Retinal pigment epithelial cell (primary cell): ENCODE results near the gene TSPAN17.

ENCODE experiments used
- DNase-seq: peaks from one replicate; pipeline ENCODE4 v3.0.0-alpha.2; 2010; ENCODE audit warnings: low read depth
- H3K4me3 ChIP-seq: 2 replicates; pipeline ENCODE4 v1.5.1; 2011; ENCODE audit warnings: mild to moderate bottlenecking, low read length, control low read depth, moderate library complexity
- TF ChIP-seq, protein P1 (sequence below): conservative IDR thresholded peaks from 2 replicates; pipeline ENCODE4 v1.5.1; 2011; ENCODE audit warnings: low read depth, low read length, control low read depth, inconsistent platforms

Gene TSPAN17

DNA sequence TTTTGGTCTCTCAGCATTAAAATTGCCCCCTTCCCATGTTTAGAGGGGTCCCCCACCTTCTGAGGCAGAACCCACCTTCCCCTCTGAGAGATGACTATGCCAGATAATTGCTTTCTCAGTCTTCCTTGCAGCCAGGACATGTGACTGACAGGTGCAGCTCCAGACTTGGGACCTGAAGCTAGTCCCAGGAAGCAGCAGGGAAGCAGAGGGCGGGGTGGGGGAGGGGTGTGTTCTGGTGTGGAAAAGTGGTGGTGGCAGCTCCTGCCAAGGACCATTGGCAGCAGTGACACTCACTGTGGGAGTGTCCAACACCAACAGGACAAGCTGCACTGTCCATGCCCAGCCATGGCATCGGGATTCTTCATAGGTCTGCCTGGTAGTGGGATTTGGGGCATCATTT, 14.5 kb upstream of the TSPAN17 start:
- TF ChIP-seq, protein P1, sequence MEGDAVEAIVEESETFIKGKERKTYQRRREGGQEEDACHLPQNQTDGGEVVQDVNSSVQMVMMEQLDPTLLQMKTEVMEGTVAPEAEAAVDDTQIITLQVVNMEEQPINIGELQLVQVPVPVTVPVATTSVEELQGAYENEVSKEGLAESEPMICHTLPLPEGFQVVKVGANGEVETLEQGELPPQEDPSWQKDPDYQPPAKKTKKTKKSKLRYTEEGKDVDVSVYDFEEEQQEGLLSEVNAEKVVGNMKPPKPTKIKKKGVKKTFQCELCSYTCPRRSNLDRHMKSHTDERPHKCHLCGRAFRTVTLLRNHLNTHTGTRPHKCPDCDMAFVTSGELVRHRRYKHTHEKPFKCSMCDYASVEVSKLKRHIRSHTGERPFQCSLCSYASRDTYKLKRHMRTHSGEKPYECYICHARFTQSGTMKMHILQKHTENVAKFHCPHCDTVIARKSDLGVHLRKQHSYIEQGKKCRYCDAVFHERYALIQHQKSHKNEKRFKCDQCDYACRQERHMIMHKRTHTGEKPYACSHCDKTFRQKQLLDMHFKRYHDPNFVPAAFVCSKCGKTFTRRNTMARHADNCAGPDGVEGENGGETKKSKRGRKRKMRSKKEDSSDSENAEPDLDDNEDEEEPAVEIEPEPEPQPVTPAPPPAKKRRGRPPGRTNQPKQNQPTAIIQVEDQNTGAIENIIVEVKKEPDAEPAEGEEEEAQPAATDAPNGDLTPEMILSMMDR, result no peak
- no peak for DNase-seq
- H3K4me3 ChIP-seq, result no peak overlapping the region

DNA sequence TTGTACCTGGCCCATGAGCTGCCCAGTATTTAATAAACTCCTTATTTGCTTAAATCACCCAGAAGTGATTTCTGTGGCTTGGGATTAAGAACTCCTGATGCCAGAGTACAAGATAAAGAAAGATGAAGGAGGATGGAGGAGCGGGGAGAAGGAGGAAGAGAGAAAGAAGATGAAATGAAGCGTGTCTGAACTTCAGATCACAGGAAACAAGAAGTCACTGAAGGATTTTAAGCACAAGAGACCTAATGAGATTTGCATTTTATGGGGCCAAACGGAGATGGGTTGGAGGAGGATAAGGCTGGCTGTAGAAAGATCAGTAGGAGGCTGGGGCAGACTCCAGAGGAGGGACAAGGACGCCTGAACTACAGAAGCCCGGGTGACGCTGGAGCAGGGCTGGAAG, 13.7 kb upstream of the TSPAN17 start:
- H3K4me3 ChIP-seq, result no peak overlapping the region
- TF ChIP-seq, protein P1, result no peak
- no peak for DNase-seq

DNA sequence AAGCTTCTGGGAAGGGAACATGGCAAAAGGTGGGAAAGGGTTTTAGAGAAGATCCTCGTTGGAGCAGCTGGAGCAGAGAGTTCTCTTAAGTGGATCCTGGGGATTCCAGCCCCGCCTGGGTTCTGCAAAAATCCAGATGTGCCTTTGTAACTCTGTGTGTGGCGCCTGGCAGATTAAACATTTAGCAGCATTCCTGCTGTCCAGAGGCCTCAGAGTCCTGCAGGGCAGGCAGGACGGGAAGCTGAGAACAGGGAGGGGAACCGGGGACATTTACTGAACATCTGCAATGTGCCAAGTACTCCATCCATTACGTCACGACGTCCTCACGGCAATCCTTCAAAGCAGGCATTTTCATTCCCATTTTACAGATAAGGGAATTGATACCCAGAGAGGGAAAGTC, 10.9 kb upstream of the TSPAN17 start:
- H3K4me3 ChIP-seq, result no peak overlapping the region
- TF ChIP-seq, protein P1, result no peak
- no peak for DNase-seq

DNA sequence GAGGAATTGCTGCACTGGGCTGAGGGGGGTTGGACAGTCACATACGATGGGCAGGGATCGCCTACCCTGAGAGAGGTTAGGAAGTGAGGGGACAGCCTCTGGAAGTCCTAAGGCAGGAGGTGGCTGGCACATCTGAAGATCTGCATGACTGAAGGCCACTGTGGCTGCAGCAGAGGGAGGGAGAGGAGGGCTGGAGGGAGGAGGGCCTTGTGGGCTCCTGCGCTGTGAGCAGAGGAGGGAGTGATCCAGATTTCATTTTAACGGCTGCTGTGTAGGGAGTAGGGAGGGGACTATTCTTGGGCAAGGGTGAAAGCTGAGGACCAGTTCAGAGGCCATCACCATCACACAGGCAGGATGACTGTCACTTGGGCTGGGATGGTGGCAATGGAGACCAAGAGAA, 9.7 kb upstream of the TSPAN17 start:
- H3K4me3 ChIP-seq, result no peak overlapping the region
- no peak for DNase-seq
- TF ChIP-seq, protein P1, result no peak

DNA sequence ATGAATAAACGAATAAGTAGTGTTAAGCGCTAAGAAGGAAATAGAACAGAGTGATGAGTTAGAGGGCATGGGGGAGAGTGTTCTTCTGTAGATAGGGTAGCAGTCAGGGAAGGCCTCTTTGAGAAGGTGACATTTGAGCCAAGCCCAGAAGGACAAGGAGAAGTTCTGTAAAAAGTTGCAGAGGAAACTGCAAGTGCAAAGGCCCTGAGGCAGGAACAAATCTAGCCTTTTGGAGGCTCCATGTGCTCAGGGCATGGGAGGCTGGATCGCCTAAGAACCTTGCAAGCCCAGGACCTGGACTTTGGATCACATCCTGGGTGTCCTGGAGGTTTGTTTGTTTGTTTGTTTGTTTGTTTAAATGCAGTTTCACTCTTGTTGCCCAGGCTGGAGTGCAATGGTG, 8.8 kb upstream of the TSPAN17 start:
- DNase-seq, result no peak
- TF ChIP-seq, protein P1, result no peak
- H3K4me3 ChIP-seq, result no peak overlapping the region

DNA sequence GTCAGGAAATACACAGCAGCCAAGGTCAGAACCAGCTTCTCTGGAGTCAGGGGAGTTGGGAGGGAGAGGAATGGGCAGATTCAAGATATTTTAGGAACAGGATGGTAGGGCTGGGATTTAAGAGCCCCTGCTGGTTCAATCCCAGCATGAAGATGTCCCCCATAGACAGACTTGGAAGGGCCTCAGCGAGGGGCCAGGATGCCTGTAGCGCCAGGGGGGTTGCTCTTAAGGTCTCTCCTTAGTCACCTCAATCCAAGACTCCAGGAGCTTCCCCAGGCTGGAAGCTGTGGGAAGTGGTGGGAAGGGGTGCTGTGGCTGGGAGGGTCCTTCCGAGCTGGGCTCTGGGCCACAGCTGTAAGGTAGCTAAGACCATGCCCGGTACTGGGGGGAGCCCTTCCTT, 8.1 kb upstream of the TSPAN17 start:
- no peak overlapping the region for H3K4me3 ChIP-seq
- TF ChIP-seq, protein P1, result no peak
- no peak for DNase-seq

DNA sequence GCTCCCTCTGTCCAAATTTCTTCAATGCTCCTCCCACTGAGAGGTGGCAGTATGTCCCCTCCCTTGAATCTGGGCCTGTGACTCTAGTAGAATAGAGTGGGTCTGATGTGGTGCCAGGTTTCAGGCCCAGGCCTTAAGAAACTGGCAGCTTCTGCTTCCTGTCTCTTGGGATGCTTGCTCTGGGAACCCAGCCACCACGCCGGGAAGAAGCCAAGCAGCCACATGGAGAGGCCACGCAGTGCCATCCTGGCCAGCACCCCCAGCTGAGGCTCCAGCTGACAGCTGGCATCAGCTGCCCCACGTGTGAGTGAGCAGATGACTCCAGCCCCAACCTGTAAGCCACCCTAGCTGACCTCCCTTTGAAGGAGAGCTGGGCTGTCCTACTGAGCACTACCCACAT, 7.3 kb upstream of the TSPAN17 start:
- no peak for DNase-seq
- TF ChIP-seq, protein P1, result no peak
- H3K4me3 ChIP-seq, result no peak overlapping the region
